Measurements from ENCODE around the gene CDKN2B-AS1.

The CDKN2B-AS1 gene

DNA sequence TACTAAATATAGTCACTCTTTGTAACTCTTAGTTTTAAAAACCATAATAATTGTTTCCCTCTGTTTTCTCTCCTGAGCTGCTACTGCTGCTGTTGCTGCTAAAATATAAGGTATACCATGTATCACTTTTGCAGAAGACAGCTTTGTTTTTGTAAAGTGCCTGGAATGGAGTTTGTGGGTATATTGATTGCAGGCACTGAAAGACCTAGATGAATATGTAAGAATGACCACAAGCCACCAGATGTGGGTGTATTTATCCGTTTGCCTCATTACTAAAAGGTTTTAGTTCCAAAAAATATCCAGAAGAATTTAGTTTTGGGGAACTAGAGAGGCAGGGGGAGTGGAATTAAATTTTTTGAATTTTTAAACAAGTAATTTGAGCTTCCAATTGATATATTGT is 165.6 kb downstream of the CDKN2B-AS1 start:
- no peak for DNase-seq

DNA sequence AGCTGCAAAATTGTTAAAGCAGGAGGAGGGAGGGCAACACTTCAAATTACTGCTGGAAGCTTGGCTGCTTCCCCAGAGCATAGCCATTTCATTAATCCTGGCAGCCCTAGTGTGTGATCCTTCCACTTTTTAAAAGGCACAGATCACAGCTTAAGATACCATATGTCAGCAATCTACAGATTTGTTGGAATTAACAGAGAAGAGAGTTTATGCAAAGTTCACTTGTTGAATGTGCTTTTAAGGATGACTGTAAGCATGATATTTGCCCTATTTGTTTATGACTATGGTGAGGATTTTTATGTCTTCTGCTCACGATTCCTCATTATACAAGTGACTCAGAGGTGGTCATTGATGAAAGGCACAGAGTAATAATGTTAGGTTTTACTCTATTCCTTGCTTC is 170.6 kb downstream of the CDKN2B-AS1 start:
- DNase-seq: peak; percentile 63 to 88

DNA sequence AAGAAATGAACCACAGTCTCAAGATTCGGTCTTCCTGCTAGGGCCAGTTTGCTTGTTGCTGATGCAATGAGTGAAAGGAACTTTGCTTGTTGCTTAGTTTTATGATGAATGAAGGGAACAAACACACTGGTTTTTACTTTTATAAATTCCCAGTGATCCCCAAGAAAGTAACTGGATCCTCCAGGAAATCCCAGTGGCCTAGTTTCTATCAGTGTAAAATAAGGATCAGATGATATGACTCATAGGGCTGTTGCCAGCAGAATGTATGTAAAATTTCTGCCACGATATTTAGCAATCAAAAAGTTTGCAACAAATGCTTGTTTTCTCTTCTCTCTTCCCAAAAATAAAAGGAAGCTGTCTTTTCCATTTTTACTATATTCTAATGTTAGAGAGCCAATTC is 174.7 kb downstream of the CDKN2B-AS1 start:
- no peak for DNase-seq

DNA sequence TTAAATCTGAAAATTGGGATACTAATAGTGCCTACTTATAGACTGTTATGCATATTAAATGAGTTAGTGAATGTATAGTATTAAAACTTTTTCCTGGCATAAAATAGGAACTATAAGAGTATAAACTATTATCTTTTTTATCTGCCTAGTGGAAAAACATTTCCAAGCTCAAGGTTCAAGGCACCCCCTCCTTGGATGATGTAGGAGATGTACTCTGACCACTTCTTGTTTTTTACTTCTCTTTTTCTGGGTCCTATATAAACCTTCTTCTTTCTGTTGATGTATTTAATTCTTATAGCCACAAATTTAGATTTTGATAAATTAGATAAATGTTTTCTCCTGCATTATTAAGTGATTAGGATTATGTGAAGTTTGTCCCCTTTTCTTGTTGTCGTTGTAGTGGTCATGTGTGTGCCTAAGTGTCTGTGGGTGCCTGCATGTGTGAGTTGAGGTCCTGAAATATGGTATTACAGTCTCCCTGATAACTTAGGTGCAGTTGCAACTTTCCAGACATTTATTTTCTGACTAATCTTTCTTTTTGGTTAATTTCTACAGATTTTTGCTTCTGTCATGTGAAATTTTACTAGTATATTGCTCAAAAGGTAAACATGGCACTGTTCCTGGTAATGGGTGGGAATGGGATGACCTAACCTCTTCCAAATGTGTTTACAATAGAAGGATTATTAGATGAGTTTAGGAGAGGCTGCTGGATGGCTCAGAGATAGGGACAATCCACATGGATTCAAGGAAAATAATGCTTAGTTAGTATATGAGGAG is 175.3 kb downstream of the CDKN2B-AS1 start:
- DNase-seq: no peak
